GM19397 (cell line): Measurements from ENCODE around the gene ART1.

Experiments used
- ATAC-seq: cut with Tn5 transposase; IDR thresholded peaks from one replicate; pipeline ENCODE4 v1.9.1; 2021; ENCODE audit warnings: mild to moderate bottlenecking, moderate library complexity; ENCODE audit not compliant: unreplicated experiment

Gene ART1

DNA sequence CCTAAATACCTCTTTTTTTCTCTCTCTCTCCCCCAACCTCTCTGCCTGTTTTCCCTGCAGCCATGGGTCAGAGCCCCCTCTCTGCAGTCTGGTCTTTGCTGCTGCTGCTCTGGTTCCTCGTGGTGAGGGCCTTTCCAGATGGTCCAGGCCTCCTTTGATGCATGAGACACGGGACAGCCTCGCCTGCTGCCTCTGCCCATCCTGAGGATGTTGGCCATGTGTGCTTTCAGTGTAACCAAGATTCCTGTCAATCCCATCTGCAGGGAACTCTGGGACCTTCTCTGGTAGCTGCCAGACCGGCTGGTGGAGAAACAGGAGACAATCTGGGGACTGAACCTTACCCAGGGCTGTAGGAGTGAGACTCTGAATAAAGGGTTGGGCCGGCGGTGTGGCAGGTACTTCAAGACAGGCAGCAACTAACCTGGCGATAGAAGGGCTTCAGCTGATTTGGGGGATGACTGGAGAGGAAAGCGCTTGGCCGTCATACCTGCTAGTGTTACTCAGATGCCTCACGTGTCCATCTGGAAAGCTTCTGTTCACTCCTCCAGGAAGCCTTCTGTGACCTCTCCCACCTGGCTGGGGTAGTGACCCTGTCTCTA lies 19.2 kb downstream of the ART1 start:
- no peak for ATAC-seq

DNA sequence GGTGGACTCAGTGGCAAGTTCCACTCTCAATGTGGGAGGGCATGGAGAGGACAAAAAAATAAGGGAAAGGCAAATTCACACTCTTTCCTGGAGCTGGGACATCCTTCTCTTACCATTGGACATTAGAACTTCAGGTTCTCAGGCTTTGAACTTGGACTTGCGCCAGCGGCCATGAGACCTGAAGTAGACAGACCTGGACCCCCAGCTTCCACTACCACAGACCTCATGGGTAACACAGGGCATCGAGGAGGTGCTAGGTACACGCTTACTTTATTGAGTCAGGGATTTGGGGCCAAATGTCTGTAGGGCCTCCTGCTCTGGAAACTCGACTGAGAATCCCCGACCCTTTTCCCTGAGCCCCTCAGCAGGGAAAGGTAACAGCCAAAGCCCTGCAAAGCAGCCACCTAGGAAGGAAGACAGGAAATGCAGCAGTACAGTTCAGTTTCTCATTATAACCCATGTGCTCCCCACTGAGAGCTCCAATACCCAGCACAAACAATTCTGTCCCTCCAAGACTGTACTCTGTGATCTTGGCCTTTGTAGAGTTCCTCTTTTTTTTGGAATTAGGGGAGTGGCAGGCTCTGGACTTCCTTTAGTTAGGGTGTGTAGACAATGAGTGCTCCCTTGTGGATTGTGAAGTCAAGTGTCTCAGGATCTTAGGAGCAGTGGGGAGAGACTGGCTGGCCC lies 20.6 kb downstream of the ART1 start:
- no peak for ATAC-seq

DNA sequence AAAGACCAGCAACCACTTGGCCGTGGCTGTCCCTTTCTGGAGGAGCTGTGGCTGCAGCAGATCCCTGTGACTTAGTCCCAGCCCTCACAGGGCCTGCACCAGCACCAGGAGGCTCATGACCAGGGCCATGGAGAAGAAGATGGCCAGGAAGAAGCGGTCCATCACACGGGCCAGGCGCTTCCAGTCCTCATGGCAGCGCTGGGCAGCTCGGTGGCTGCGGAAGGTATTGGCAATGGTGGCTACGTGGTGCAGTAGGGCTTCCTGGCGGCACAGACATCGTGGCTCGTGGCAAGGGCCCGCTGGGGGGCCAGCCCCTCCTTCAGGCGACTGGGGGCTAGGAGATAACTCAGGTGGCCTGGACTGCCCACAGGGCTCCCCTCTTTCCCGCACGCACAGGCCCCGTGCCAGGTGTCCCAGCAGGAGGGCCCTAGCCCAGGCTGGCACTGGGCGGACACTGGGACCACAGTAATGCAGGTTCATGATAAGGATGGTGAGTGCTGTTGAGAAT lies 21.1 kb downstream of the ART1 start:
- no peak for ATAC-seq

DNA sequence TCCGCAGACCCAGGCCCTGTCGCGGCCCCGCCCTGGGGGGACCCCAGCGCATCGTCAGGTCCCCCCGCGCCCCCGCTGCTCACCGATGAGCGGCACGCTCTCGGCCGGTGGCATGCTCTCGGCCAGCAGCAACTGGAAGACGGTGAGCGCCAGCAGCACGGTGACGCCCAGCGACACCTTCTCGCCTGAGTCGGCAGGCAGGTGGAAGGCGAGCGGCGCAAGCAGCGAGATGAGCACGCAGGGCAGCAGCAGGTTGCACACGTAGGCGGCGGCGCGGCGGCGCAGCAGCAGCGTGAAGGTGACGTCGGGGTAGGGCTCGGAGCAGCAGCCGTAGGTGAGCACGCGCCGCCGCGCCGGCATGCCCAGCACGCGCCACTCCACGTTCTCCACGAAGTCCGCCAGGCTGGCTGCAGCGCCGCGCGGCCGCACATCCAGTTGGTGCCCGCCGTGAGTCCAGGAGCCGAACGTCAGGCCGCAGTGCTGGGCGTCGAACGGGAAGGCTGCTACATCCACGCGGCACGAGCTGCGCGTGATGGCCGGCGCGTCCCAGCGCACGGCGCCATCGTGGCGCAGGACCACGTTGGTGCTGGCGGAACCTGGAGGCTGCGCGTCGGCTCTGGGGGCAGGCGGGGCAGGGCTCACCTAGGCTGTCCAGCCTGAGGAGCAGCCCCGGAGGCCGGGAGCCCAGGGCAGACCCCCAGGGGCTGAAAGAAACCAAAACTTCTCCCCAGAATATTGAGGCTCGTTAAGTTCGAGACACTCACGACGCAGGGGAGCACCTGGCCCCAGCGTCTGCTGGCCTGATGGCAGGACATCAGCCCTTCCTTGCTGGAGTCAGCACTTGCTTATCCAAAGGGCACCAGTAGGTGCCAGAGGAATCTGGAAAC lies 22.5 kb downstream of the ART1 start:
- ATAC-seq = no peak

DNA sequence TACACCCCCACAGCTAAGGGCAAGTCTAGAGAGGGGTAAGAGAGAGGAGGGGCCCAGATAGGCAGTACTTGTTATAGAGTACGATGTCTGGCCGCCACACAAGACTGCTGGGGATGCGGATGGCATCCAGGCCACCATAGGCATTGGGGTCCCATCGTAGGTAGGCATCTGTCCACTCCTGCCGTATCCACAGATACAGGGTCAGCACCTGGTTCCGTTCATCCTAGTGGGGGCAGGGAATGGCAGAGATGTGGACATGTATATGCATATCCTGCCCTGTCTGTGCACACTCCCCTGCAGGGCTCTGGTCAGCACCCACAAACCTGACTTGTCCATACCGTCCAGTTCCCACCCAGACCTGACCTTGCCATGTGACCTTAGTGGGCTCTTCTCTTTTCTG lies 24.2 kb downstream of the ART1 start:
- no peak for ATAC-seq

DNA sequence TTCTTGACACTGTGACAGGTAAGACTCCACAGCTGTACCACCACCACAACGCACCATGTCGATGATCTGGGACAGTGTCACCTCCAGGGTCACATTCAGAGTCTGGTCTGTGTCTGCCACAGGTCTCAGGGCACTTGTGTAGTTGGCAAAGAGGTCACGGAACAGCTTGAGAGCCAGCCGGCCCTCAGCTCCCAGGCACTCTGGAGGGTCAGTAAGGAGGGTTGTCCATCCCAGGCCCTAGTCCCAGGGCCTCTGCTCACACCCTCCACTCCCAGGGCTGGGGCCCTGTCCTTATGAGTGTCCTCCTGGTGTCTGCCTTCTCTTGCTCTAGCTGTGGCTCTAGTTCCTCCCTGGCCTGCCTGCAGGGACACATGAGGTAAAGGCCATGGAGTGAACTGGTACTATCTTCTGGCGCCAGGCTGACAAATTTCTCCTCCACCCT lies 24.8 kb downstream of the ART1 start:
- no peak for ATAC-seq

DNA sequence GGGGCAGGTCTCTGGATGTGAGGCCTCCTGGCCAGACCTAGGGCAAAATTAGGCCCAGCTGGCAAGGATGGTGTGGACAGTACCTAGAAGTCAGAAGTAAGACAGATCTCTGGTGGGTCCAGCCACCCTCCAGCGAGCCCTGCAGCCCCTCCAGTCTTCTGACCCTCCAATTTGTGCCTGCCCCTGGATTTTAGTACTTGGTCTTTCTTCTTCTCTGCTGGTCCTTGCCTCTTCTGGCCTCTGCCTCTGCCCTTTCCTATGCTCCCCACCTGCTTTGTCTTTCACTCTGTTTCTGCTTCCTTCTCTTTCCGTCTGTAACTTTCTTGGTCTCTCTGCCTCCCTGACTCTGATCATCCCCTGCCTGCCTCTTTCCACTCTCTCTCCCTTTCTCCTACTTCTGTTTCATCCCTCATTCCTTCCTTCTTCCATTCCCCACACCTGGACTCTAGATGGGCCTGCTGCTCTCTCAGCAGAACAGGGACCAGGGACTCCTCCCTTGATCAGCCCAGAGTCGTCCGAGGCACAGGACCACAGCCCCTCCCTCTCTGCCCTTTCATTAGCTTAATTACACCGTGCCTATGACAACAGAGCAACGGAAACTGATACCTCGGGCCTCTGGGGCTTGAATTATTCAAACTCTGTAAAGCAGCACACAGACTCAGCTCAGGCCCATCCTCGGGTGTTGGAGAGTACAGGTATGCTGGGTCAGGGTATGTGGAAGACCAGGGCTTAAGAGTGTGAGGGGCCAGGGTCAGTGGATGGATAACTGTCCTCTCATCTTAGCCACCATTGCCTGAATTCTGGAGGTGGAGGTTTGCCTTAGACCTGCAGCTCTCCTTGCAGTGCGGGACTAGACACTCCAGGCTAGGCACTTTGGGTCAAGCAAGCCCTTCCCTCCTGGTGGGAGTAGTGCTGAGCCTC lies 26.7 kb downstream of the ART1 start, which contains the start of gene CHRNA10:
TSS of gene CHRNA10 (minus strand) at position 51 of the 921 bp plus-strand sequence. CDS start 72 bp downstream, outside the sequence.
- ATAC-seq = no peak

DNA sequence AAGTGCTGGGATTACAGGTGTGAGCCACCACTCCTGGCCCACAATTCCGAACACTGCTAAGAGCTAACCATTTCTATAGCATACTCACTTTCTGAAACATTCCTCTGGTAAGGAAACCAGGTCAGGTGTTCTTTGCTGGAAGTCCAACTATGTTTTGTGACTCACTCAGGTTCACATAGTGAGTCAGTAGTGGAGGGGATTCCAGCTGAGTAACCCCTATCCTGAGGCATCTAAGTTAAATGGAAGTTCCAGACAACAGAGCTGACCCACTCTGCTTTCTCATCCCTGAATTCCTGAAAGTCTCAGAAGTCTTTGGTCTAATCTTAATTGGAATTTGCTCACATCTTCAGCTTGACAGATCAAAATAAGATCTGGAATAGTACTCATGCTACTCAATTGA lies 29.3 kb downstream of the ART1 start:
- ATAC-seq = no peak

DNA sequence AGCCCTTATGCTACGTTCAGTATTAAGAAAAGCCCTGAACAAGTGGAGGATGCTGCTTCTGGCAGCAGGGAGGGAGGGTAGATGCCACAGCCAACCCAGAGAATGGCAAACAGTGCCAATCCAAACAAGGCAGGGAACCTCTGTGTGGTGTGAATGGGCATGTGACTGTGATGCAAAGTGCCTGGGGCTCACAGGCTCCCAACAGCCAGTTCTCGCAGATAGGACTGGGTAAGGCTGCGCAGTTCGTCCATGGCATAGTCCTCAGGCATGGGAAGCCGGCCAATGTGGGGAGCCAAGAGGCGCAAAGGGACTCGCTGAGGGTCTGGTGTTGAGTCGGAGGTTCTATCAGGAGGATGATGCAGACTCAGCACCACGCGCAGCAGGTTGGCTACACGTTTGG lies 31.0 kb downstream of the ART1 start:
- no peak for ATAC-seq

DNA sequence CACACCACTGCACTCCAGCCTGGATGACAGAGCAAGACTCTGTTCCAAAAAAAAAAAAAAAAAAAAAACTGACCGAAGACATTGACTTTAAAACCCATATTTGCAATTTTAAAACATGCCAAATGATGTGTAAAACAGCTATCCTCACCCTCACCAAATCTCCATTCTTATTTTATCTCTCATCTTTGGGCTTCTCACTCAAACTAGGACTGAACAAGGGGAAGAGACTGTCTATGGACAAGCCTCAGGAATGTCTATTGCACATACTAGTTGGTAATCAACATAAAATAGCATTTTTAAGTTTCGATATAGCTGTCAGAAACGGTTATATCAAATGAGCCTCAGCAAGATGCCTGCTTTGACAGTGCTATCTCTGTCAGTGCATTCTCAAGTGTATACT lies 34.1 kb downstream of the ART1 start:
- no peak for ATAC-seq

DNA sequence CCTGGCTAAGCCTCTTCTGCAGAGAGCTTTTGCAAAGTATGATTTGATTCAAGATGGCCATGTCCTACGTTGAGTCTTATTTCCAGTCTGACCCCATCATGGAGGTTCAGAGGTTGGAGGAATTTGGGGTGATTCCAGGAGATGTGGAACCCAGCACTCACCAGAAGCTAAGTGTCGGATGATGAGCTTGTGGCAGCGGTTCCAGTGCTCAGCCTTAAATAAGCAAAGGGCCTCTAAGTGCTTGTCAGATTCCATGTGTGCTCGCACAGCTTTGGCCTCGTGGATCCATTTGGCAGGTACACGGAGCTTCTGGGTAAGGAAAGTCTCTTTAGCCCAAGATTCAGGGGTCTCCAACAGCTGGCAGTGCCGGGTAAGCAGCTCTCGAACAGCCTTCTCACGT lies 38.1 kb downstream of the ART1 start:
- no peak for ATAC-seq

DNA sequence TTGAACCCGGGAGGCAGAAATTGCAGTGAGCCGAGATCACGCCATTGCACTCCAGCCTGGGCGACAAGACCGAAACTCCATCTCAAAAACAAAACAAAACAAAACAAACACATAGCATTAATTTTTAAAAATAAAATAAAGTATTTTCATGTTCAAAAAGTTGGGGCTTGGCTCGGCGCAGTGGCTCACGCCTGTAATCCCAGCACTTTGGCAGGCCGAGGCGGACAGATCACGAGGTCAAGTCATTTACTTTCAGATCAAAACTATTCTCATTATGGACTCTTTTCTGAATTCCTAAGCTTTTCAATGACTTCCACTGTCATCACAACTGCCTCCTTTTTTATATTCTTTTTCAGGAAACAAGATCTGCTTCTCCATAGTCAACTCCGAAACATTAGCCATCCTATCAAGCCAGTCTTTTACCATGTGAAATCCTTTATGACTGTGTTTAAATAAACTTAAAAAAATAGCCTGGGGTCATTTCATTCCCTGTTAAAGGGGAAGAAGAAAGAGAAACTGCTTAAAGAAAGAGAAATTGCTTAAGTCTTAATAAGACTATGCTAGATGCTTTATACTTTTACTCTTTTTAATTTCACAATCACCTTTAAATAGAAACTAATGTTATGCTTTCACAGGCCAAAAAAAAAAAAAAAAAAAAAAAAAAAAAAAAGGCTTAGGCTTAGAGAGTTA lies 39.3 kb downstream of the ART1 start:
- ATAC-seq = no peak

DNA sequence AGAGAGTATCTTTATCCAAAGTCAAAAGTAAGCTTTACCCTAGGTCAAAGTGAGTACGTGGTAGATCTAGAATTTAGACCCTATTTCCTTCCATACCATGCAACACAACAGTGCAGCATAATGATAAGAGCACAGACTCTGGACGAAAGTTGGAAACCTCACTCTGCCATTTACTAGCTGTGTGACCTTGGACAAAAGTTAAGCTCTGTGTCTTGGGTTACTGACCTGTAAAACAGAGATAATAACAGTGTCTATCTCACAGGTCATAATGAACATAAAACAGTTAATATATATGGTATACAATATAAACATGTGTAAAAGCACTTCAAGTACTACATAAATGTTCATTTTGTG lies 39.9 kb downstream of the ART1 start:
- no peak for ATAC-seq

DNA sequence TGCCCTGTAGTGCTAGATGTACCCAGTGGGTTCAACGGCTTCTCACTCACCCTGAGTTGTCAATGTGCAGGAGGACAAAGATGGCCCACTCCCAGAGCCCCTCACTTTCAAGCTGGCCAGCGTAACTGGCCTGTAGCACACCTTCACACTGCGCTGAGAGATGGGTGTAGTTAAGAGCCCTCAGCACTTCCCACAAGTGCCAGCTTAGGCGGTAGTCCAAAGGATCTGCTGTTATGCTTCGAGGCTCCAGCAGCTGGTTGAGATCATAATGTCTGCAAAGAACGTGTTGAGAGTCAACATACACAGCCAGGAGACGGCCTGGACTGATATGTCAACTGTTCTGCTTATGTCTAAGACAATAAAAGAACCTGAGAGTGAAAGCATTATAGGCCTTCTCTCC lies 41.0 kb downstream of the ART1 start:
- no peak for ATAC-seq

DNA sequence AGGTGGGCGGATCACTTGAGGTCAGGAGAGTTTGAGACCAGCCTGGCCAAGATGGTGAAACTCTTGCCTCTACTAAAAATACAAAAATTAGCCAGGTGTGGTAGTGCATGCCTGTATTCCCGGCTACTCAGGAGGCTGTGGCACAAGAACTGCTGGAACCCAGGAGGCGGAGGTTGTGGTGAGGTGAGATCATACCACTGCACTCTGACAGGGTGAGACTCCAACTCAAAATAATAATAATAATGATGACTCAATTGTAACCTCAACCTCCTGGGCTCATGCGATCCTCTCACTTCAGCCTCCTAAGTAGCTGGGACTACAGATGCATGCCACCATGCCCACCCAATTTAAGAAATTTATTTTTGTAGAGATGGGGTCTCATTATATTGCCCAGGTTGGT lies 41.8 kb downstream of the ART1 start:
- no peak for ATAC-seq

DNA sequence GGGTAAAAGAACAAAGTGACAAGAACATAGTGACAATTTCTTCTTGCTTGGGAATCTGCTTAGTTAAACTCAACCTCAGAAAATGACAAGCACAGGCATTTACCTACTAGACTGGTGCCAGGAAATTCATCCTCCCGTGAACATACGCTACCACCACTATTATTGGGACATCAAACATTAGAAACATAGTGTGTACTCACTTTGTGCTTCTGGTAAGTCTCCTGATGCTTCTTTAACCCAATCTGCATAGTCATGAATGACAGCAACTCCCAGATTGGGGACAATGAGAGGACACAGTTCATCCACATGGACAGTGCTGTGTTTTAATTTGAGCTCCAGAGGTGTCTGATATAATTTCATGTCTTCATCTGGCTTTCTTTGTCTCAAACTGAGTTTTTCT lies 55.5 kb downstream of the ART1 start:
- no peak for ATAC-seq

DNA sequence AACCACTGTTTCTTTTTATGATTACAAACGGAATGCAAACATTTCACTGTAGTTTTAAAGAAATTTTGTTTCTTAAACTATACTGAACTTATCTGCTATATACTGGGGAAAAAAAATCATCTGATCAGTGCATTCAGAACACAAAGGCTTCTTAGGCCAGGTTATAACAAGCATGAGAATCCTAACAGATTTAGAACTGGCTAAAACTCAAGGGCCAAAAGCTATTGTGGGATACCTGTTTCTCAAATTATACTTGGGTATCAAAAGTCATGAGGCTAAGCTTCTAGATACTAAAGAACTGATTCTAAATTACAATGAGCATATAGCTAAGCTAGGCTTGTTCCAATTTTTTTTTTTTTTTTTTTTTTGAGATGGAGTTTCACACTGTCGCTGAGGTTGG lies 56.0 kb downstream of the ART1 start:
- no peak for ATAC-seq

DNA sequence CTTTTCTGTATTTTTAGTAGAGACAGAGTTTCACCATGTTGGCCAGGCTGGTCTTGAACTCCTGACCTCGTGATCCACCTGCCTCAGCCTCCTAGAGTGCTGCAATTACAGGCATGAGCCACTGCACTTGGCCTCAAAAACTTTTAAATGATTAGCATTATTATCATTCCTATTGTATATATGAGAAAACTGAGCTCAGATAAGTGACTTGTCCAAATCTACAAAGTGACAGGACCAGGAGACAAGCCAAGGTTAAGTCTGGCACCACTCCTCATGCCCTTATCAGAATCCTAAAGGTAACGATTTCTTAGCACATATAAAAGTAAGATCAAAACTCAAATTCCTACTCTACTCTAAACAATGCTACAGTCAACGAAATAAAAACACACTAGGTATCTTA lies 58.5 kb downstream of the ART1 start:
- ATAC-seq = no peak

DNA sequence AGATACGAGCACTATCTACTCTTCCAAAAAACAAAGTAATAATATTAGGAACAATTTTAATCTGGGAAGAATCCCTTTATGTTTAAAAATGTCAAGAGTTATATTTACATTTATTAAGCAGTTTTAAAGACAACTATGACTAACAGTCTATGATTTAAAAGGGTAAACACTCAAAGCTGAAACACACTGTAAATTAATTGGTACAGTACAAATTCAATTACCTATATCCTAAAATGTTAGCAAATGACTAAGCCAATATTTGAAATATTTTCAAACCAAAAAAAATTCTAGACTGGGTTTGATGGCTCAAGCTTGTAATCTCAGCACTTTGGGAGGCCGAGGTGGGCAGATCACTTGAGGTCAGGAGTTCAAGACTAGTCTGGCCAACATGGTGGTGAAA lies 62.2 kb downstream of the ART1 start:
- no peak for ATAC-seq

DNA sequence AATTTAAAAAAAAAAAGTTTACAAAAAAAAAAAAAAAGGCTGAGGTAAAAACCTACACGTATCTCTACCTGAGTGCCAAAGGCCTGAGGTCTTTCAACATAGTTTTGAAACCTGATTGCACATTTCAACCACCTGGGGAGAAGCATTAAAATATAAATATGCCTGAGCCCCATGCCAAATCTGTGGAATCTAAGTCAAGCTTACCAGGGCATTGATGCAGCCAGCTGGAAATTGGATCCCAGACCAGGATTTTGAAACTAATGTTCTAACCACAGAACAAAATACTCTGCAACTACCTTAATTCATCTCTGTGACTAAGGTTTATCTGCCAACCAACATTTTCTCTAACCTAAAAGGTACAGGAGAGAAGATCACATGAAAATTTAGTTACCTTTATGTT lies 65.0 kb downstream of the ART1 start:
- ATAC-seq = no peak
